HG03460 (cell line): ENCODE results near the gene DSCAM.

Experiments
- ATAC-seq: cut with Tn5 transposase; IDR thresholded peaks from one replicate; pipeline ENCODE4 v1.9.1; 2021; ENCODE audit not compliant: unreplicated experiment

The DSCAM gene

DNA sequence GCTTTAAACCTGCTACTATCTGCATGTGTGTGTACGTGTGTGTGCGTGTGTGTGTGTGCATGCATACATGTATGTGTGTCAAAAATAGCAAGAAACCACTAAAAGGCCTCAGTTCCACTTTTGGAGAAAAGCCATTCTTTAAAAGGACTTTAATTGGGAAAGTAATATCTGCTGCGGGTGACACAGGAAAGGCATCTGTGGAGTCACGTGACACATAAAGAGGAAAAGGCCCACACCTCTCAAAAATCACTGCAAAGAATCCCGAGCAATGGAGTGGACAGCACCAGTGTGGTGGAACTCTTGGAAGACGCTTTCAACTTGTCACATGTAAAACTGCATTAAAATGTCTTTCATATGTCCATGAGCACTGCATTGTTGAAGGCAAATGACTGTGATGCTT is 63.6 kb downstream of the DSCAM start:
- ATAC-seq = no peak

DNA sequence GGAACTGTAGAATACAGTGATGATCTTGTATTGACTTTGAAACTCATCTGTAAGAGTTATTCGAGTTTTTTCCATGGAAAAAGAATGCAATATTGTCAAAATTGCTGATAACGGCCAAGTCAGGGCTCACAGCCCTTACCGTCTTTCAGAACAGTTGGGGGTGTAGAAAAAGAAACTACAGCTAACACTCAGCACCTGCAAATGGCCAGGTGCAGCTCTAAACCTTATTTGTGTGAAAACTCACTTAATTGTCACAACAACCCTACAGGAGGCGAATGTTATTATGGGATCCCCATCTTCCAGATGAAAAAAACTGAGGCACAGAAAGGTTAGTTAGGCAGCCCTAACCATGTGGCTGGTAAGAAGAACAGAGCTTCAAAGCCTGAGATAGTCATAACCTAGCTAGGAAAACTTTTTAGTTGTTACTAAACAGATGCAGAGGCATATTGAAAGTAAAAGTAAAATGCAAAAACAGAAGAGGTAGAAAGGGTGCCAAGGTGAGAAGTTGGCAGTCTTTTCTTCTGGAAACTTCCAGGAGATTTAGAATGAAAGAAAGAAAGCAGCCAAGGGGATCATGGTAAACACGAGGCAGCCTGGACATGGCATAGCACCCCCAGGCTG is 76.4 kb downstream of the DSCAM start:
- ATAC-seq = no peak

GRCh38 chr21:40769231-40769630 is 77.7 kb downstream of the DSCAM start:
- ATAC-seq = no peak

DNA sequence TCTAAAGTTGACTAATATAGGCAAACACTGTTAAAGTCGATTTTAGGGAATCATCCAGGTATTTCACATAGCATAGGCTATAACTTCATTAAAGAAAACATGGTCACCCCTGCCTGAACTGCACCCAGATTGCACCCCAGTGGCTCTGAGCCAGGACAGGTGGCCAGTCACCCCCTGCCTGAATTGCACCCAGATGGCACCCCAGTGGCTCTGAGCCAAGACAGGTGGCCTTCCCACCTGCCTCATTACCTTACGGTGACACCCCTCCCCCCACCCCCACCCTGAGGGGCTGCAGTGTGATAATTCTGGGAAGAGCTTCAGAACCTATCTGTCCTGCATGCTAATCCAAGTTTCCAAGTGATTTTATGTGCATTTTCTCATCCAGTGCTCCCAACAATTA is 78.9 kb downstream of the DSCAM start:
- no peak for ATAC-seq

DNA sequence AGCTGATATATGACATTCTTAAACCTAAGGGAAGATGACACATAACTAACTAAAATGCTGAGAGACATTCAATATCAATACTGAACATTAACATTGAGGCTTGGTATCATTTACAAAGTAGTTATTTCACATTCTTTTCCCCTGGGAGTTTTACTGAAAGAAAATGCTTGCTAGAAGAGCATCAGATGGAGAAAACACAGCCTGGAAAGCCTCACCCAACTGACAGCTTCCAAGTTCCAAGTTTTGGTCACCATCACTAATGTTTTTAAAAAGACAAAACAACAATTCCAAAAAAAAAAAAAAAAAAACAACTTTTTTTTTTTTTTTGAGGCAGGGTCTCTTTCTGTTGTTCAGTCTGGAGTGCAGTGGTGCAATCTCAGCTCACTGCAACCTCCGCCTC is 80.6 kb downstream of the DSCAM start:
- ATAC-seq = no peak

DNA sequence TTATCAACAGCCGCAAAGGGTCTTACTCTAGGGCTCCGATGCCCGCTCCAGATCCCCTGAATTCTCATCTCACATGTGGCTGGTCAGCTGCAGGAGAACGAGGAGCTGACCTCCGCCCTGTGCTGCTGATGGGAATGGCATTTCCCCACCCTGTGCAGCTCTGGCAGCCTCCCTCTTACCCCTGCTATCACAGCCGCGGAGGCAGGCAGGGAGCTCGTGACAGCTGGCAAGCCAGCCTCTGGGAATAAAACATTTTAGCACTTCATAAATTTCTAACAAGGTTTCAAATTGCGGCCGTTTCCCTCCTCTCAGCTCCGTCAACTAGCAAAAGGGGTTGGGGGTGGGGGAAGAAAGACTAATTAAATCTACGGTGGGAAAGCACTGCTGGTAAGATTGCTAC is 81.1 kb downstream of the DSCAM start:
- ATAC-seq = no peak

DNA sequence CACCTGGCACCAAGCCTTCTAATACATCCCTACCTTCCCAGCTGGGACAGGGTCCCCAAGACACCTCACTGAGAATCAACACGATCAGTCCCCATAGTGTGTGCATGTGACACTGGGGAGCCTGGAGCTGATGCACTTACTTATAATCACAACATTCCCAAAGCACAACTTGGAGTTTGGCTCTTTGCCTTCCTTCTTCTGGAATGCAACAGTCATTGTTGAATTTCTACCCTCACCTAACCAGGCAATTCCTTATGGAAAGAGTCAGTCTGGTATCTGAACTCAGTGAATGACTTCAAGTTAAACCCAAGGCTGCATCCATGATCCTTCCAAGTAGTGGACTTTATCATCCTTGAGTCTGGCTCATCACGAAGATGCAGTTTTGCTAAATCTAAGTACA is 86.1 kb downstream of the DSCAM start:
- ATAC-seq = no peak

GRCh38 chr21:40759061-40759460 is 87.9 kb downstream of the DSCAM start:
- no peak for ATAC-seq

DNA sequence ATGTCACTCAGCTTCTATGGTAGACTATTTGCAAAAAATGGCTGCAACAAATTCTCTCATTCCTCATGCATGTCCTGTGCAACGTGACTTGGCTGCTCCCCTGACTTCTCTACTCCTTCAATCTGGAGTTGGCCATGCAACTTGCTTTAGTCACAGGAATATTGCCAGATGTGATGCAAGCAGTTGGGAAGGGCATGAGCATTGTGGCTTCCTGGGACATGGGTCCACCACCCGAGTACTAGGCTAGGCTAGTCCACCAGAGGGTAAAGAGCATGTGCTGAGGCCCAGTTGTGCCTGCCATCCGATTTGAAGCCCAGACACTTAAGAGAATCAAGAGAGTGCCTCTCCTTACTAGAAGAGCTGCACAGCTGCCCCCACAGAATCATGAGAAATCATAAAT is 89.6 kb downstream of the DSCAM start:
- ATAC-seq = no peak

- ATAC-seq = no peak
These were observed 92.5 kb downstream of the DSCAM start for GRCh38 chr21:40754466-40754865.

DNA sequence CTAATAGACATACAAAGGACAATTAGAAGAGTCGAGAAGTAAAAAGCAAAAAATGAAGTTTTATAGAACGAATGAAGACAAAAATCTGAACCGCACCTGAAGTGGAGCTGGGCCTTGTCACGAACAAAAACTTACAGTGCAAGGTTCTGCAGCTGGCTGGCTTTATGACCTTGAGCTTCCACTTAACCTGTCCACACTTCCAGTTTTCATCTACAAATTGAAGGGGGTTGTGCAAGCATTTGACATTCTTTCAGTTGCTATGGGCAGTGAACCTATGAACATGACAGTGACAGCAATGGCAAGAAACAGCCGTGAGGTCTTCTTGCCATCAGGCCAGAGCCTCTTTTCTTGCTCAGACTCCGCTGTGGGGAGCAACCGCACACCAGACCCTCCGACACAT is 93.2 kb downstream of the DSCAM start:
- no peak for ATAC-seq

DNA sequence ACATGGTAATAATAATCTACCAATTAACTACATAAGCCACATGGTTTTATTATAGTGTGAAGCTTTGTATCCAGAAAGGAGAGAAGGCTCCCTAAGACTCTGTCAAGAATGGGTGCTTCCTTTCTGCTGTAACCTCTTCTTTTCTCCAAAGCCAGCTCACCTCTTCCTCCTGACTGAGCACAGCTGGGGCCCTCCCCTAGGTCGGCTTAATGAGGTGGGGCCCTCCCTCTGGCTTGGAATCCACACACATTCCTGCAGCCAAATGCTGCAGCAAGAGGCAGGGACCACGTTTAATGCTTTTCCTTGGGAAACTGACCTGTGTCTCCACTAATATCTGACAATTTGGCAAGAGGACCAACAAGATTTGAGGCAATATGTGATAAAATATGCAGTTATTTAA is 94.8 kb downstream of the DSCAM start:
- no peak for ATAC-seq

- ATAC-seq = no peak
These were observed 95.7 kb downstream of the DSCAM start for GRCh38 chr21:40751221-40751620.

DNA sequence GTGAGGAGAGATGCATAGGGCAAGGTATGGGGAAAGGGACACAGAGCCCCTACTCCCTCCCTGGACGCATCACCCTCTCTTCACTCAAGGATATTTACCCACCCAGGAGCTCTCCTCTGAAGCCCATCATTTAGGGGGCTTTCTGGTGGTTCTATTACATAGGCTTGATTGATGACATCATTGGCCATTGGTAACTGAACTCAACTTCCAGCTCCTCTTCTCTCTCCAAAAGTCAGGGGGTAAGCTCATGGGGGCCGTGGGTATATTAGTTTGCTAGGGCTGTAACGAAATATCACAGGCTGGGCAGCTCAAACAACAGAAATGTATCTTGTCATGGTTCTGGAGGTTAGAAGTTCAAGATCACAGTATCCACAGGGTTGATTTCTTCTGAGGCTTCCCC is 110.8 kb downstream of the DSCAM start:
- ATAC-seq = no peak

- ATAC-seq = no peak
These were observed 113.9 kb downstream of the DSCAM start for GRCh38 chr21:40733024-40733397.

DNA sequence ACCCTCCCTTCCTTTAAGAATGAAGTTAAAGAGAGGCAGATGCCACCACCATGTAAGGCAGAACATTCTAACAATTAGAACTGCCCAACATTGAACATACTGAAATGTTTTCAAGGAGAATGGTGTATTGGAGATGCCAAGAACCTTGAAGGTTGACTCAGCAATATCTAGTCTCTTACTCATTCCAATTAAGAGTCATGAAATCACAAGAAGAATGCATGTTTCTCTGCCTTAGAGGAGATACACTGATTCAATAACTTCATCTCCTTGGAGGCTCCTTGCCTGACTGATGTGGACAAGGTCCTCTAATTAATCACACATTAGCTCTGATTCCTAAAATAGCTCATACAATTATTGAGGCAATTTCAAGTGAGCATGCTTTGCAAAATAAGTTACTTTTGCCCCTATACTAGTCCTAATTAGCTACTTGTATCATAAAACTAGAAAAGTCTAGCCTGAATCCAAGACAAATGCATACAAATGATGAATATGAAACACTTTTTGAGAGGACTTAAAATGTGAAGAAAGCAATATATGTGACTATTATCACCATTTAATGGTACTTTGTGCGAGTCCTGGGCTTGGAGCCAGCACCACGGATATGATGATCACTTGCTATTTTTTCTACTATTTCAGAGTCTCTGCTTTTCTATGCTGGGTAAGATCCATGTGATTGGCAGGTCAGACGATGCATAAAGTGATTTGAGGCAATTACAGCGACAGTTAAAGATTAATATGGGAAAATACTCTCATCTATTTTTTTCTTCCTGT is 114.5 kb downstream of the DSCAM start:
- no peak for ATAC-seq

GRCh38 chr21:40731206-40731605 is 115.8 kb downstream of the DSCAM start:
- ATAC-seq = no peak

GRCh38 chr21:40730426-40730800 is 116.5 kb downstream of the DSCAM start:
- no peak for ATAC-seq

DNA sequence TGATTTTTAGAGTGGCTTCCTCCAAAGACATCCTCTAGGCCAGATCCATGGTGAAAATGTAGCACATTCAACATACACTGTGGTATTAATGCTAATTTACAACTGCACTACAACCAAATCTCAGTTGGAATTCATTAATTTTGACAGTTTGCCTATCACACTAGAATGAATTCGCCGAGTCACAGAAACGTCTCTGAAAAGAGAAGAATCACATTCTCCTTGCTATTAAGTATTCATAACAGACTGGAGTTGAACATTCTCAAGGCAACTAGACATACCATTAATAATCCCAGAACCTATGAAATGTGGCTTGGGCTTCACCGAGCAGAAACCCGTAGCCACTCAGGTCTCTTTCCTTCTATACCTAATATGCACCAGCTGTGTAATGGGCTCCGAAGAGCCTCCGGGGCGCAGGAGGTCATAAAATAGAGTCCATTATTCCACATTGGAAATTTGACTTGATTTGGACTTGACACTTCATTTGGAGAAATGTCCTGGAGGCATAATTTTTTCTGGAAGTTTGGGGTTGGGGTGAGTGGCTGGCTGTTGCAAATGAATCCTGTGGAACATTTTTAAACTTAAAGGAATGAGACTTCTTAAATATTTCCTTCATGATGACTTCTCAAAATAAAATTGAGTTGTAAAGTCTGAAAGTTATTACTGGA is 117.1 kb downstream of the DSCAM start:
- ATAC-seq = no peak

GRCh38 chr21:40723966-40724365 is 123.0 kb downstream of the DSCAM start:
- no peak for ATAC-seq

DNA sequence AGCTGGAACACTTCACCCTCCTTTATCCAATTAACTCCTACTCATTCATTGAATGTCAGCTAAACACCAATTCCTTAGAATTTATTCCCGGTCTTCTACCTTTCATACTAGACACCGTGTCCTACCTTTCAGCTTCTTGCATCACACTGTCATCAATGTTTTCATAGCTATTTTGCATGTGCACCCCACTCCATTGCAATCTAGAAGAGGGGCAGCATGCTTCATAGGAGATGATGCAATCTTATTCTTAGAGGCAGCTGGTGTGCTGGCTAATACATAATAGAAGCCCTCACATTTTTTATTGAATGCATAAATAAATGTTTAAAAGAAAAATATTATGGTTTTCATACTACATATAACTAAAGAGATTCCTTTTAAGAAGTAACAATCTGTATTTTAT is 123.6 kb downstream of the DSCAM start:
- no peak for ATAC-seq

- ATAC-seq = no peak
These were observed 127.3 kb downstream of the DSCAM start for GRCh38 chr21:40719615-40720014.
